ENCODE measurements around the gene GAB4. TPM values are rescaled to one million over a fixed set of nuclear protein-coding genes. Genes with fewer than 3 reads are reported as not detected.
"Not testable (repeated sequence)": the region's sequence is repeated elsewhere in the genome, so short reads cannot be mapped to it uniquely, and the experiment has no call there.

Gene GAB4
- total RNA-seq, 1 donor from 2014 or later: not detected

GRCh38 chr22:16953206-16954059 lies 54.6 kb downstream of the GAB4 start:
- Mint-ChIP-seq H3K9me3 (peaks cover 69% of the 10 kb centered on the region), H3K36me3 (no peaks in the 10 kb centered on the region), H3K27me3 (ENCODE audit: low read depth) (no peaks in the 10 kb centered on the region), H3K4me3 (no peak overlapping the region), H3K4me1 (no peaks in the 10 kb centered on the region), H3K27ac (no peak overlapping the region)
- TF ChIP-seq, protein P1, sequence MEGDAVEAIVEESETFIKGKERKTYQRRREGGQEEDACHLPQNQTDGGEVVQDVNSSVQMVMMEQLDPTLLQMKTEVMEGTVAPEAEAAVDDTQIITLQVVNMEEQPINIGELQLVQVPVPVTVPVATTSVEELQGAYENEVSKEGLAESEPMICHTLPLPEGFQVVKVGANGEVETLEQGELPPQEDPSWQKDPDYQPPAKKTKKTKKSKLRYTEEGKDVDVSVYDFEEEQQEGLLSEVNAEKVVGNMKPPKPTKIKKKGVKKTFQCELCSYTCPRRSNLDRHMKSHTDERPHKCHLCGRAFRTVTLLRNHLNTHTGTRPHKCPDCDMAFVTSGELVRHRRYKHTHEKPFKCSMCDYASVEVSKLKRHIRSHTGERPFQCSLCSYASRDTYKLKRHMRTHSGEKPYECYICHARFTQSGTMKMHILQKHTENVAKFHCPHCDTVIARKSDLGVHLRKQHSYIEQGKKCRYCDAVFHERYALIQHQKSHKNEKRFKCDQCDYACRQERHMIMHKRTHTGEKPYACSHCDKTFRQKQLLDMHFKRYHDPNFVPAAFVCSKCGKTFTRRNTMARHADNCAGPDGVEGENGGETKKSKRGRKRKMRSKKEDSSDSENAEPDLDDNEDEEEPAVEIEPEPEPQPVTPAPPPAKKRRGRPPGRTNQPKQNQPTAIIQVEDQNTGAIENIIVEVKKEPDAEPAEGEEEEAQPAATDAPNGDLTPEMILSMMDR (IDR thresholded peaks at IDR 0.05; ENCODE audit: unreplicated experiment): no peak
- DNase-seq (ENCODE audit: low spot score in 2 of 2, unreplicated experiment in 2 of 2): no peak

DNA sequence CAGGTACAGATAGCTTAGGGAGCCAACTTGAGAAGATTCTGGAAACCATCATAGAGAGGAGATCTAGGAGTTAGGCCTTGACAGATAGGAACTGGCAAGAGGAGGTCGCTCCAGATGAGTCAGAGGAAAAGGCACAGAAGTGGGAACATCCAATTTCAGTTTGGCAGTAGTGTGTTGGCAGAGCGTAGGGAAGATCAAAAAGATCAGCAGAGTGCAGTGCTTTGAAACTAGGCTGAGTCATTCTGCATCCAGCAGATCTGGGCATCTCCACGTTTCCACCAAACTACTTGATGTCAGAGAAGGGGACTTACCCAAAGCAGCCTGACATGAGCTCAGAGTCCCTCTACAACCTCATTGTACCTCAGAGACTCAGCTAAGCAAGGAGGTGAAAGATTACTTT lies 58.5 kb downstream of the GAB4 start:
- TF ChIP-seq, protein P1 (IDR thresholded peaks at IDR 0.05; ENCODE audit: unreplicated experiment): no peak
- no peak overlapping the region for H3K27ac Mint-ChIP-seq
- no peaks in the 10 kb centered on the region for H3K4me1 Mint-ChIP-seq
- DNase-seq (ENCODE audit: low spot score in 2 of 2, unreplicated experiment in 2 of 2): no peak
- H3K4me3 Mint-ChIP-seq: no peak overlapping the region
- H3K9me3 Mint-ChIP-seq: peaks cover 66% of the 10 kb centered on the region
- H3K27me3 Mint-ChIP-seq (ENCODE audit: low read depth): no peaks in the 10 kb centered on the region
- no peaks in the 10 kb centered on the region for H3K36me3 Mint-ChIP-seq

DNA sequence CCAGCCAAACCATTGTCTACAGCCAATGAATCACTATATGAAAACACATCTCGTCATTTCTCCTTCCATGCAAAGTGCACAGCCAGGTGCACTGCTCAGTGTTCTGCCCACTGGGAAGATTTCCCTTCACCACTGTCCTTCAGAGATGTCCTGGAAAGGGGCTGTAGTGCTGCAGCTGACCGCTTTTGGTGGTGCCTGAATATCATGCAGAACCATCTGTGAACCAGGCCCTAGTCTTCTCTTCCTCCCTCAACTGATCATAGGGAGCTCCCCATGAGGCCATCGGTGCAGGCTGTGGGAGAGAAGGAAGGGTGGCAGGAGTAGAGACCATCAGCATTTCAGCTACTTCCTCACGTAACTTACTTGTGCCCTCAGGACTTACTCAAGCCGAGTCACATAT lies 70.2 kb downstream of the GAB4 start:
- H3K4me3 Mint-ChIP-seq: no peak overlapping the region
- no peaks in the 10 kb centered on the region for H3K4me1 Mint-ChIP-seq
- no peaks in the 10 kb centered on the region for H3K36me3 Mint-ChIP-seq
- TF ChIP-seq, protein P1 (IDR thresholded peaks at IDR 0.05; ENCODE audit: unreplicated experiment): no peak
- H3K27me3 Mint-ChIP-seq (ENCODE audit: low read depth): no peaks in the 10 kb centered on the region
- peaks cover 68% of the 10 kb centered on the region for H3K9me3 Mint-ChIP-seq
- H3K27ac Mint-ChIP-seq: no peak overlapping the region
- no peak for DNase-seq (ENCODE audit: low spot score in 2 of 2, unreplicated experiment in 2 of 2)

DNA sequence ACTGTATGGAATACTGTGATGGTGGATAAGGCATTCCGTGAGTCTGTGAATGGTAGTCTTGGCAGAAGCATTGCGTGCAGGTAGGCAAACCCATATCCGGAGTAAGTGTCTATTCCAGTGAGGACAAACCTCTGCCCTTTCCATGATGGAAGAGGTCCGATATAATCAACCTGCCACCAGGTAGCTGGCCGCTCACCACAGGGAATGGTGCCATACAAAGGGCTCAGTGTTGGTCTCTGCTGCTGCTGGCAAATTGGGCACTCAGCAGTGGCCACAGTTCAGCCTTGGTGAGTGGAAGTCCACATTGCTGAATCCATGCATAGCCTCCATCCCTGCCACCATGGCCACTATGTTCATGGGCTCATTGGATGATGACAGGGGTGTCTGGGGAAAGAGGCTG lies 70.8 kb downstream of the GAB4 start:
- H3K36me3 Mint-ChIP-seq, H3K27ac Mint-ChIP-seq: not testable (repeated sequence)

DNA sequence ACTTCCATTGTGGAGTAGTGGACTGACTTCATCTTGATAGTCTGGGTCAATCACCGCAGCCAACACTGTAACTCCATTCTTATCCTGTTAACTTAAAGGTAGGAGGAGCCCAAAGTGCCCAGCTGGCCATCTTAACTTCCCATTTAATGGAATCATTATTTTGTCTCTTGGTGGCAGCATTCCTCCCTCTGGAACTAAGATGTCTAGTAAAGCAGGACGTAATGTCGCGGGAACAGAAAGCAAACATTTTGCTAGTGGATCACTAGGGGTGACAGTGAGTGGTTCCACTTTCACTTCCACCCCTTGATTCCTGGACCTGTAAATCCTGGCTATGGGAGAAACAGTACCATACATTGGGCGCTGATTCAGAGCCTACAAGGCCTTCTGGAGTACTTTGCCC lies 71.4 kb downstream of the GAB4 start:
- no peaks in the 10 kb centered on the region for H3K4me1 Mint-ChIP-seq
- no peaks in the 10 kb centered on the region for H3K36me3 Mint-ChIP-seq

More for the DNA sequence above, 70.8 kb downstream of the GAB4 start:
- peaks cover 65% of the 10 kb centered on the region for H3K9me3 Mint-ChIP-seq
- not testable (repeated sequence) for H3K4me3 Mint-ChIP-seq; DNase-seq (ENCODE audit: low spot score in 2 of 2, unreplicated experiment in 2 of 2); H3K27me3 Mint-ChIP-seq (ENCODE audit: low read depth); H3K4me1 Mint-ChIP-seq

DNA sequence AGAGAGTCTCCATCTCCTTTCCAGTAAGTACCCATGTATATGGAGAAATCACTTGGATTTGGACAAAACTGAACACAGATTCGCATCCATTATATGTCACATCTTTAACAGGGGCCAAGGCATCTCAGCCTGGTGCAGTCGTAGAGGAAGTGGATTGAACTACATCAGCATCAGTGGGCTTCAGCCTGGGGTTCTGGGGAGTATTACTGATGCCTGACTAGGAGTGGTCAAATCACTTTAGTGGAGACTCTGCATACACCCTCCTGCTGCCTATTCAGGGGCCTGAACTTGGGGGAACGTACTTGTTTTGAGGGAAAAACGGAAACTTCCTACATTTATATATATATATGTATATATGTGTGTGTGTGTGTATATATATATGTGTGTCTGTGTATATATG lies 72.8 kb downstream of the GAB4 start:
- no peak overlapping the region for H3K4me3 Mint-ChIP-seq
- H3K27me3 Mint-ChIP-seq (ENCODE audit: low read depth): no peaks in the 10 kb centered on the region
- H3K4me1 Mint-ChIP-seq: no peaks in the 10 kb centered on the region
- no peak overlapping the region for H3K27ac Mint-ChIP-seq
- no peak for DNase-seq (ENCODE audit: low spot score in 2 of 2, unreplicated experiment in 2 of 2)
- H3K9me3 Mint-ChIP-seq: peaks cover 65% of the 10 kb centered on the region
- TF ChIP-seq, protein P1 (IDR thresholded peaks at IDR 0.05; ENCODE audit: unreplicated experiment): no peak
- no peaks in the 10 kb centered on the region for H3K36me3 Mint-ChIP-seq

More for the DNA sequence above, 71.4 kb downstream of the GAB4 start:
- H3K4me3 Mint-ChIP-seq: no peak overlapping the region
- no peak for DNase-seq (ENCODE audit: low spot score in 2 of 2, unreplicated experiment in 2 of 2)
- no peaks in the 10 kb centered on the region for H3K27me3 Mint-ChIP-seq (ENCODE audit: low read depth)
- no peak overlapping the region for H3K27ac Mint-ChIP-seq
- peaks cover 66% of the 10 kb centered on the region for H3K9me3 Mint-ChIP-seq
- TF ChIP-seq, protein P1 (IDR thresholded peaks at IDR 0.05; ENCODE audit: unreplicated experiment): no peak
